HAP-1 (cell line): Measurements from ENCODE around the gene RBM27.

ENCODE experiments used
- DNase-seq, 2 experiments: peaks; one replicate each; pipeline ENCODE4 v3.0.0-alpha.2; 2016 to 2020; ENCODE audit warnings: low spot score in 2 of 2
- H3K27me3 ChIP-seq: fragments of 250-450 bp; sonication (Bioruptor Pico); 2 replicates; pipeline ENCODE4 v1.5.1; 2020; ENCODE audit warnings: low read depth, mild to moderate bottlenecking, moderate library complexity
- H3K36me3 ChIP-seq: fragments of 250-450 bp; sonication (Bioruptor Pico); replicated peaks from 2 replicates; pipeline ENCODE4 v1.5.1; 2020; ENCODE audit warnings: mild to moderate bottlenecking
- H3K4me1 ChIP-seq: fragments of 250-450 bp; sonication (Bioruptor Pico); 2 replicates; pipeline ENCODE4 v1.5.1; 2020; ENCODE audit warnings: mild to moderate bottlenecking
- H3K4me3 ChIP-seq: fragments of 250-450 bp; sonication (Bioruptor Pico); 2 replicates; pipeline ENCODE4 v1.5.1; 2020; ENCODE audit warnings: mild to moderate bottlenecking, moderate library complexity
- H3K9me3 ChIP-seq: fragments of 250-450 bp; sonication (Bioruptor Pico); 2 replicates; pipeline ENCODE4 v1.5.1; 2020; ENCODE audit warnings: mild to moderate bottlenecking, moderate library complexity
- in situ Hi-C: fragments of 300-500 bp; cut with MboI; formaldehyde crosslinking; loops from 3 replicates; pipeline ENCODE4 v1.14.3; 2020; ENCODE audit warnings: low sequenced_read_pairs, inconsistent platforms, mixed read lengths

RBM27 gene

GRCh38 chr5:146218168-146218567 is 14.8 kb downstream of the RBM27 start:
- H3K4me3 ChIP-seq: no peak overlapping the region
- DNase-seq: no peak
- H3K36me3 ChIP-seq: peaks cover 15% of the 10 kb centered on the region
- peaks cover 19% of the 10 kb centered on the region for H3K4me1 ChIP-seq
- H3K9me3 ChIP-seq: no peaks in the 10 kb centered on the region
- no peaks in the 10 kb centered on the region for H3K27me3 ChIP-seq
- in situ Hi-C loops: no loop called here

DNA sequence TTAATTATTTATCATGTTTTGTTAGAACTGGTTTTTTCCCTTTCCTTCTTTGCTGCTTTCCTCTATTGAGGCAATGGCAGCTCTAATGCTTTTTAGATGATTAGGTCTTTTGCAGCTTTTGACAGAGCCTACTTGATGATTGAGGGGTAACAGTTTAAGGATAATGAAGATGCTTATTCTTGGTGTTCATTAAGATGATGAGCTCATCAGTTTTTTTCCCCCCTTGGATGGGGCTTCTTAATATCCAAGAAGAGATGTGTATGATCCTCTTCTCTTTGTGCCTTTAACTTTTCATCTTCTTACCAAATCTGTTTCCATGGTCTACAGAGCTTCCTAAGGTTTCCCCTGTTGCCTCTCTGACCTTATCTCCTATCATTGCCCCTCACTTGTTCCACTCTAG is 15.8 kb downstream of the RBM27 start:
- peaks cover 17% of the 10 kb centered on the region for H3K36me3 ChIP-seq
- DNase-seq: no peak
- no peaks in the 10 kb centered on the region for H3K9me3 ChIP-seq
- H3K4me1 ChIP-seq: peaks cover 8% of the 10 kb centered on the region
- H3K4me3 ChIP-seq: no peak overlapping the region
- in situ Hi-C loops: no loop called here
- H3K27me3 ChIP-seq: no peaks in the 10 kb centered on the region

DNA sequence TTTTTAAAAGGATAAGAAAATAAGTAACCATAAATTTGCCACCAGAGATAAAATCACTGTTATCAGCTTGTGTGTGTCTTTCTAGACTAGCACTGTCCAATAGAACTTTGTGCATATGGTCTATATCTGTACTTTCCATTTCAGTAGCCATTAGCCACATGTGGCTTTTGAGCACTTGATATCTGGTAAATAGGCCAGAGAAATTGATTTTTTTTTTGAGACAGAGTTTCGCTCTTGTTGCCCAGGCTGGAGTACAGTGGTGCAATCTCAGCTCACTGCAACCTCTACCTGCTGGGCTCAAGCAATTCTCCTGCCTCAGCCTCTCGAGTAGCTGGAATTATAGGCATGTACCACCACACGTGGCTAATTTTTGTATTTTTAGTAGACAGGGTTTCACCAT is 17.8 kb downstream of the RBM27 start:
- peaks cover 3% of the 10 kb centered on the region; the same call in 1 of the 2 replicates for H3K4me1 ChIP-seq
- H3K4me3 ChIP-seq: no peak overlapping the region
- no peaks in the 10 kb centered on the region for H3K27me3 ChIP-seq
- in situ Hi-C loops: no loop called here
- H3K9me3 ChIP-seq: no peaks in the 10 kb centered on the region
- DNase-seq: no peak
- H3K36me3 ChIP-seq: peaks cover 17% of the 10 kb centered on the region

- H3K4me3 ChIP-seq: no peak overlapping the region
- in situ Hi-C loops: no loop called here
- no peak for DNase-seq
- peaks cover 3% of the 10 kb centered on the region; the same call in 1 of the 2 replicates for H3K4me1 ChIP-seq
- H3K9me3 ChIP-seq: no peaks in the 10 kb centered on the region
- H3K27me3 ChIP-seq: no peaks in the 10 kb centered on the region
- H3K36me3 ChIP-seq: peaks cover 17% of the 10 kb centered on the region
Measured at GRCh38 chr5:146222005-146222404, 18.6 kb downstream of the RBM27 start.

GRCh38 chr5:146223179-146223578 is 19.8 kb downstream of the RBM27 start:
- H3K36me3 ChIP-seq: peaks cover 17% of the 10 kb centered on the region
- H3K4me1 ChIP-seq: peaks cover 3% of the 10 kb centered on the region; the same call in 1 of the 2 replicates
- no peak for DNase-seq
- no peak overlapping the region for H3K4me3 ChIP-seq
- no peaks in the 10 kb centered on the region for H3K27me3 ChIP-seq
- in situ Hi-C loops: no loop called here
- no peaks in the 10 kb centered on the region for H3K9me3 ChIP-seq

DNA sequence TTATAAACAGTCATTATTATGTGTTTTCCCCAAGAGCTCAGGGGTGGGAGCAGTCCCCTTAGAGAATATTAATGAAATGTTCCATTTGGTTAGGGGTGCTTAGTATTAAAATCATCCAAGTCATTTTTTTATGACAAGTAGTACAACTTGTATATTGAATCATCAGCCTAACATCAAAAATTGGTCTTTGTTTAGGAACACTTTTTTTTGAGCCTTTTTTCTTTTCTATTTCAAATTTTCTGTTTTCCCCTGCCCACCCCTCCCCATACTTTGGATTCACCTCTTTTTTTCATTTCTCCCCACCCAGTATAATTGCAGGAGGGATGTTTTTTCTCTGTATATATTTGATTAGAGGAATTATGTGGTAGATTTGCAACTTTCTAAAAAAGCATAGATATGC is 25.8 kb downstream of the RBM27 start:
- H3K27me3 ChIP-seq: no peaks in the 10 kb centered on the region
- no peak overlapping the region for H3K4me3 ChIP-seq
- peaks cover 55% of the 10 kb centered on the region for H3K36me3 ChIP-seq
- no peaks in the 10 kb centered on the region for H3K4me1 ChIP-seq
- no peak for DNase-seq
- H3K9me3 ChIP-seq: no peaks in the 10 kb centered on the region
- in situ Hi-C loops: no loop called here

DNA sequence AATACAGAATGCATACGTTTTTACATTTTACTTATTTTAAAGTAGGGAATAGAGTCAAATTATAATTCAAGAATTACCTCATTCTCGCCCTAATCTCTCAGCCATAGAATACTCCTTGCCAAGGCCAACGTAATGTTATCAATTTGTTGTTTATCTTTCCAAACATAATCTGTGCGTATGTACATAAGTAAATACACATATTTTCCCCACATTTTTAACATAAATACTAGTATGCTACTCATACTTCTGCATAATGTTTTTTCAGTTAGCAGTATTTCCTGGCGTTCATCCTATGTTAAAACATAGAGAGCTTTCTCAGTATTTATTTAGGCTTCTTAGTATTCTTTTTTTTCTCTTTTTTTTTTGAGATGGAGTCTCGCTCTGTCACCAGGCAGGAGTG is 28.8 kb downstream of the RBM27 start:
- in situ Hi-C loops: no loop called here
- Histone ChIP-seq H3K4me3 (no peak overlapping the region), H3K36me3 (peaks cover 70% of the 10 kb centered on the region), H3K27me3 (no peaks in the 10 kb centered on the region), H3K4me1 (no peaks in the 10 kb centered on the region), H3K9me3 (no peaks in the 10 kb centered on the region)
- DNase-seq: no peak

- Histone ChIP-seq H3K4me1 (no peaks in the 10 kb centered on the region), H3K27me3 (no peaks in the 10 kb centered on the region), H3K4me3 (no peak overlapping the region), H3K9me3 (no peaks in the 10 kb centered on the region), H3K36me3 (peaks cover 79% of the 10 kb centered on the region)
- in situ Hi-C loops: no loop called here
- DNase-seq: no peak
Measured at GRCh38 chr5:146233441-146233840, 30.0 kb downstream of the RBM27 start.

DNA sequence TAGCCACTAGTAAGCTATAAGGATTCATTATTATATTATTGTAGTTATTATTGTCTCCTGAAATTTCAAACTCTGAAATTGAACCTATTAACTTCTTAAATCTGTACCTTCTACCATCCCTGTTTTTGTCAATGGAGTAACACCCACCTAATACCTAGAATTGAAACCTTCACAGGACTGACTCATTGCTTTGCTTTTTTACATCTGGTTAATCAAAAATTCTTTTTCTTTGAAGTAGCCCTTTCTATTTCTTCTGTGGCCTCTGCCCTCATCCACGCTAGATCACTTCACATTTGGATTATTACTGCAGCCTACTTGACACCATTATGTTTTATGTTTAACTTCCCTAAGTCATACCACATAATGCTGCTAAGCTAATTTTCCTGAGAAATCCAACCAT is 35.6 kb downstream of the RBM27 start:
- Histone ChIP-seq H3K36me3 (peaks cover 37% of the 10 kb centered on the region), H3K27me3 (no peaks in the 10 kb centered on the region), H3K4me1 (no peaks in the 10 kb centered on the region), H3K4me3 (no peak overlapping the region), H3K9me3 (no peaks in the 10 kb centered on the region)
- no peak for DNase-seq
- in situ Hi-C loops: no loop called here

- H3K4me1 ChIP-seq: no peaks in the 10 kb centered on the region
- H3K4me3 ChIP-seq: no peak overlapping the region
- no peaks in the 10 kb centered on the region for H3K27me3 ChIP-seq
- in situ Hi-C loops: no loop called here
- H3K9me3 ChIP-seq: no peaks in the 10 kb centered on the region
- peaks cover 32% of the 10 kb centered on the region for H3K36me3 ChIP-seq
- DNase-seq: no peak
Measured at GRCh38 chr5:146240951-146241350, 37.5 kb downstream of the RBM27 start.

DNA sequence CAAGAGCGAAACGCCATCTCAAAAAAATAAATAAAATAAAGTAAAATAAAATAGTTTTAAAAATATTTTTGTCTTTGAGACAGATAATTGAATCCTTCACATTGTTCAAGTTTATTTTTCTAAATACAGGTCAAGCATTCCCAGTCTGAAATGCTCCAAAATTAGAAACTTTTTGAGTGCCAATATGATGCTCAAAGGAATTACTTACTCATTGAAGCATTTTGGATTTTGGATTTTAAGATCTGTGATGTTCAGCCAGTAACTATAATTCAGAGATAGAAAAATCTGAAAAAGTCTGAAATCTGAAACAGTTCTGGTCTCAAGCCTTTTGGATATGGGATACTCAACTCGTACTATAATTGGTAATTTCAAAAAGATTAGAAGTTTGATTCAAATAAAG is 39.8 kb downstream of the RBM27 start:
- Histone ChIP-seq H3K36me3 (peaks cover 12% of the 10 kb centered on the region), H3K9me3 (no peaks in the 10 kb centered on the region), H3K4me3 (no peak overlapping the region), H3K27me3 (no peaks in the 10 kb centered on the region), H3K4me1 (no peaks in the 10 kb centered on the region)
- no peak for DNase-seq
- in situ Hi-C loops: no loop called here

DNA sequence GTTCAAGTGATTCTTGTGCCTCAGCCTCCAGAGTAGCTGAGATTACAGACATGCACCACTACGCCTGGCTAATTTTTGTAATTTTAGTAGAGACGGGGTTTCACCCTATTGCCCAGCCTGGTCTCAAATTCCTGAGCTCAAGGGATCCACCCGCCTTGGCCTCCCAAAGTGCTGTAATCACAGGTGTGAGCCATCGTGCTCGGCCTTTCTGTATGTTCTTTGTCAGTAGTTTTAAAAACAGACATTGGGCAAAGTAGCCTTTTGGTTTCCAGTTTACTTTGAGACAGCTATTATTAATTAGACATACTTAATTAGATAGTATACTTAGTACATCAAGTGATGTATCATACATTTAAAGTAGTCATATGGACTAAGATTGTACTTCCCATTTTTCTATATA is 45.2 kb downstream of the RBM27 start:
- Histone ChIP-seq H3K9me3 (no peaks in the 10 kb centered on the region), H3K27me3 (no peaks in the 10 kb centered on the region), H3K36me3 (peaks cover 16% of the 10 kb centered on the region), H3K4me3 (no peak overlapping the region), H3K4me1 (no peaks in the 10 kb centered on the region)
- DNase-seq: no peak
- in situ Hi-C loops: no loop called here

- Histone ChIP-seq H3K27me3 (no peaks in the 10 kb centered on the region), H3K36me3 (peaks cover 20% of the 10 kb centered on the region), H3K9me3 (no peaks in the 10 kb centered on the region), H3K4me1 (no peaks in the 10 kb centered on the region), H3K4me3 (no peak overlapping the region)
- DNase-seq: no peak
- in situ Hi-C loops: no loop called here
Measured at GRCh38 chr5:146249801-146250200, 46.4 kb downstream of the RBM27 start.
